Left renal cortex interstitium (tissue), 4 donors: ENCODE data around the gene FAM216B. TPM values are rescaled to one million over a fixed set of nuclear protein-coding genes. Genes with fewer than 3 reads are reported as not detected.
"Not testable (repeated sequence)": the region's sequence is repeated elsewhere in the genome, so short reads cannot be mapped to it uniquely, and the experiment has no call there.

ENCODE experiments used
- DNase-seq, 4 donors: peaks; one replicate each; pipeline ENCODE4 v3.0.0-alpha.2; 2013; ENCODE audit warnings: low read depth in 4 of 4, low spot score in 2 of 4, missing footprints in 1 of 4
- polyA plus RNA-seq, 4 donors: library from polyadenylated mRNA; unstranded; fragments of 120-200 nt; gene quantifications; one replicate each; pipeline ENCODE4 v1.2.1, GENCODE V29; 2013; ENCODE audit not compliant: insufficient read length in 4 of 4

FAM216B gene
- under 1 TPM in 1 of 4 donors, not detected in 3; 0.05 TPM for polyA plus RNA-seq

DNA sequence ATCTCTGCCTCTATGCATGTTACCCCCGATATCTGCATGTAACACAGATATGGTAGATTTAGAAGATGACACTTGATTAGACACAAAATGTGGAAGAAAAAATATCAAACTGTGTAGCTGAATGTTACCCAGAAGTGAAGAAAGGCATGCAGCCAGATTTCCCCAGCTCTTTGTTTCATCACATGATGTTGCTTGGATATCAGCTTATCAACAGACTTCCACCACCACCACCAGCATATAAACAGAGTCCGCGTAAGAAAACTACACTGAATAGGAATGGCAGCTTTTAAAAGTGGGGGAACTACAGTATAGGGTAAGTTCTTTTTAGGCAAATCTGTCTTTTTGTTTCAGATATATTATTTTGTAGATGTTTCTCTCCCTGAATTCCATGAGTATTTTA, at the start of gene FAM216B:
Gene FAM216B (plus strand): TSS at position 233 of the 400 bp plus-strand sequence. CDS start 2,484 bp downstream, outside the sequence.
- no peak for DNase-seq

DNA sequence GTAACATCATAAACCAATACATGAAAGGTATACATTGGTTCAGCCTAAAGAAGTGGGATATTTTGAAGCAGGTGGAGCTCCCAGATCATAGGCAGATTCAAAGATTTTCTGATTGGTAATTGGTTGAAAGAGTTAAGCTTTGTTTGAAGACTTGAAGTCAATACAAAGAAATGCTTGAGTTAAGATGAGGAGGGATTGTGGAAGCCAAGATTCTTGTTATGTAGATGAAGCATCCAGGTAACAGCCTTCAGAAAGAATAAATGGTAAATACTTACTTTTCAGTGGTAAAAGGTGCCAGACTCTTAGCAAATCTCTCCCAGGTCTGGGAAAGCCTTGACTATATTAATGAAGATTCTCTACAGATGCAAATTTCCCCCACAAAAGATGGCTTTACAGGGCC, 49.3 kb upstream of the FAM216B start:
- no peak for DNase-seq

DNA sequence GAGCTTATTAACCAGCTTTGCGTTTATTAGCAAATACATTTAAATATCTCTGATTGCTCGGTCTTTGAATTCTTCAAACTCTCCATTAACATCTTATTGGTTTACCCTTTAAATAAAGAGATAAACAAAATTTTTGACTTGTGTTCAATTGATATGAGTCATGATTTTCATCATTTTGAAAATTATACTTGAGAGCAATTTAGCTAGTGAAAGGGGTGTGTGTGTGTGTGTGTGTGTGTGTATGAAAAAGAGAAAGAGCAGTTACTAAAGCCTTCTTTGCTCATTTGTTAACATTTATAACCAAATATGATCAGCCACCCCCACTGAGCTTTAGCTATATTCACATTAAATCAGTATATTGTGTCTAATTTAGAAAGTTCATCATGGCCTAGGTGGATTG, 48.3 kb upstream of the FAM216B start:
- DNase-seq = no peak

DNA sequence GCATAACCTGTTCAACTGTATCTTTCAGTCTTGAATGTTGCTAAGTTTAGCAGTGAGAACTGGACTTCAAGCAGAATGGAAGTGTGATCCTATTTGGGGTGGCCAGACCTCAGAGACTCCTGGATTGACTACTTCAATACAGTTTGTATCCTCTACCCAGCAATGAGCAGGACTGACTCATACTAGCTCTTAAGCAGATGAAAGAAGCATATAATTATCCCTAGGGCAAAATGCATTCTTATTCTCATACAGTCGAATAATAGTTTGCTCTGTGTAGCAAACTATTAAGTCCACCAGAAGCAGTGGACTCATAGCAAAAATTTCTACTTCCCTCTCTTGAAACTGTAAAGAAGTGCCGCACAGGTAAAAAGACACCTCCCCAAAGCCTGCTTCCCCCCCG, 46.4 kb upstream of the FAM216B start:
- DNase-seq = no peak

DNA sequence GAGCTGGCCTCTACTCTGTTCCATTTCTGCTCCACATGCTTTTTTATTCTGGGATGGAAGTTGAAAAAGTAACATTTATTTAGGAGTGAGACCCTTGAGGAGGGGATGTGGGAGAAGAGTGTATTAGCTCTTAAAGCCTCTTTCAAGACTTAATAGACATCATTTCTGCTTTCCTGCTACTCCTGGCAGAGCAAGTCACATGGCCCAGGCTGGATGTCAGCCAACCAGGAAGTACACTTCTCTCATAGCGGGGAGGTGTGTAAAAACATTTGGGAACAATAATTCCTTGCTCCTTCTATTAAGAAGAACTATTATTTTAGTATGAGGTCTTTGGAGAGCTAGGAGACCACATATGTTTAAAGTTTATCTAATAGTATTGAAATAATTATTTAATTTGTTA, 40.6 kb upstream of the FAM216B start:
- no peak for DNase-seq

DNA sequence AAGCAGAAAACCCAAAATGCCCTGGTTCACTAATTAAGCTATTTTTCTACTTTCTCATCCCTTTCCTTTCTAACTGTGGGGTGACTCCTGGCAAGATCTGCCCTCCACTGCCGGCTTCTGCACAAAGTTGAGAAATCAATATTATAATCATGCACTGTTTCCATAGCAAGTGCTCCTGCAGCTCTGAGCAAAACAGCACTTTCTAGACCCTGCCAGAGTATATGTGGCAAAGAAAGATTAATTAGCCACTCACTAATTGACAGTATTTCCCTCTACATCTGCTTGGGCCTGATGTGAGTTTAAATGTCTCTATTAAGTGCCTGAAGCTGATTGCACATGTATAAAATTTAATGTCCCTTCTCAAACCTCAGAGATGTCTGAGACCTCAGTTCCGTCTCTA, 39.5 kb upstream of the FAM216B start:
- DNase-seq = no peak

DNA sequence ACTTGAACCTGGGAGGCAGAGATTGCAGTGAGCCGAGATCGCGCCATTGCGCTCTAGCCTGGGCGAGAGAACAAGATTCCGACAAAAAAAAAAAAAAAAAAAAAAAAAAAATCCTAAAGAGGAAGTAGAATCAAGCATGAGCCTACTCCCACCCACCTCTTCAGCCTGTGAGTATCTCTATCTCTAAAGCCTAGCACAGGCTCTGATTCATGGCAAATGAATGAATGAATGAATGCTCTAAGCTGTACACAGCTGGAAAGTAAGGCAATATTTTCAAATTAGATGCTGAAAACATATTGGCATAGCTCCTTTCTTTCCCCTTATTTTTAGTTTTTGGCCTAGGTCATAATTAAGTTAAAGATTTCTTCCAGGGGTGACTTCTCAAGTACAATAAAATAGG, 35.7 kb upstream of the FAM216B start:
- no peak for DNase-seq

DNA sequence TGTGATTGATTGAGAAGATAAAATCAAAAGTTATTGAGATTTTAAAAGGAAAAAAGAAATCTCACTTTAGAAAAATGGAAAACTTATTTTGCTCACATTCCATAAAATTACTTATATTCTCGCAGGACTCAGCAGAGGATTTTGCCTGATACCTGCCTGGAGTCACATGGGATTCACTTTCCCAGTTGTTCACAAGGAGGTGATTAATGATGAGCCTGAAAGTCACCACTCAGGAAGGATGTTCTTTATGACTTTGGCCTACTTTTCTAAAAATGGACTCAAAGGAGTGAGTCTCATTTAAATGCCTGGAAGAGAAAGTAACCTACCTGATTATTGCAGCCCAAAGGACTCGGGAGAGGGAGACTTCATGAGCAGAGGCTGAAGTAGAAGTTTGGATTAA, 34.5 kb upstream of the FAM216B start:
- DNase-seq = no peak

DNA sequence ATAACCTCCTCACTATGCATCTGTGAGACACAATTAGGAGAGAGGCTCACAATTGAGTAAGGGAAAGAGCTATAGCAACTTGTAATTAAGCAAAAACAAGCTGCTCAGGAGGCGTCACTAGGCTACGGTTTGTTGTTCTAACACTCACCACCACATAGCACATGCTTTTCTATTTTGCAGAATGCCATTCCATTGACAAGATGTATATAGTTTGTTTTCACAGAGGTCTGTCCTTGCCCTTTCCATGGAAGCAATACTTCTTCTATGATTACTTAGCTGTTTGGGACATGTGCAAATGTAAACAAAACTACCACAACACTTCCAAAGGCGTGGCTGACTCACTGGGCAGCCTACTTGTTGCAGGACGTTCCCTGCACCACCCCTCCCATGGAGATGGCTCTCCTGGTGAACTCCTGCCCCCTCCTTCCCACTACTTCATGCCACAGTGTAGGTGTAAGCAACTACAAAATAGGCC, 33.9 kb upstream of the FAM216B start:
- DNase-seq = no peak

DNA sequence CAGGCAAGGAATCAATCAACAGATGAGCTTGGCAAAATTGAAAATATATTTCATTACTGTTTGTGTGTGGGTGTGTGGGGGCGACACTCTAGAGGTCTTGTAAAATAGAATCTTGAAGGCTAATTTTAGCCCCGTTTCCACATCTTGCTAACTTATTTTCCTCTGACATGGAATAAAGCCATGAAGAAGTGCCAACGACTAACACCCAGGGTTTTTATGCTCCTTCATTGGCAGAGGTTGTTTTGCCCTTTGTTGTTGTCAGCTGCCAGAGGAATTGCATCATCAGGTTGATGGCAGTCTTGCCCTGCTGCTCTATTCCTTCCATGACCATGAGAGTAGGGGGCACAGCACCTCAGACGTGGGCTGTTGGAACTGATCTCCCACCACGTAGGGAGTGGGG, 30.6 kb upstream of the FAM216B start:
- no peak for DNase-seq

DNA sequence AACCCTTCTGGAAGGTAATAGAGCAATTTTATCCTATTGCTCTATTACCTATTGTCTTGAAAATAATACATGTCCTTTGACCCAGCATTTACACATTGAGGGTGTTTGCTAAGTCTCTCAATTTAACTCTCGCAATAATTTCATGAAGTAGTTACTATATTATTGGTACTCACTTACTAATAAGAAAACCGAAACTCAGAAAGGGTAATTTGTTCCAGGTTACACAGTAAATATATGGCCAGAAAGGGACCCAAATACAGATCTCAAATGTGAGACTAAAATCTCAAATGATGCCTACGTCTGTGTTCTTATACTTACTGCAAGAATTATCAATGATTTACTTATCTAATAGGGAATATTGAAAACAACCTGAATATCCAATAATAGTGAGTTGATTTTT, 29.7 kb upstream of the FAM216B start:
- DNase-seq = no peak

DNA sequence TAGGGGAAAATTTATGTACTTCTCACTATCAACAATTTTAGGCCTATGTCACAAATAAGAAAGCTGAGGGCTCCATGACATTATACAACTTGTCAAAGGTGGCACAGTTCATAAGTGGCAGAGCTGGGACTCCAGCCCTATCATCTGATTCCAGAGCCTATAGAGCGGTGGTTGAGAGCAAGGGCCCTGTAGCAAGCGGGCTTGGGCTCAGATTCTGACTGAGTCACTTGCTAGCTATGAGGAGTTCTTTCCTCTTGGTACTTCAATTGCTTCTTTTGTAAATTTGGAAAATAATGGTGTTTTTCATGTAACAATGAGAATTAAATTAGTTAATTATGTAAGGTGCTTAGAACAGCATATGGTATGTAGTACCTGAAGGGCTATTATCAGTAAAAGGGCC, 28.7 kb upstream of the FAM216B start:
- no peak for DNase-seq

DNA sequence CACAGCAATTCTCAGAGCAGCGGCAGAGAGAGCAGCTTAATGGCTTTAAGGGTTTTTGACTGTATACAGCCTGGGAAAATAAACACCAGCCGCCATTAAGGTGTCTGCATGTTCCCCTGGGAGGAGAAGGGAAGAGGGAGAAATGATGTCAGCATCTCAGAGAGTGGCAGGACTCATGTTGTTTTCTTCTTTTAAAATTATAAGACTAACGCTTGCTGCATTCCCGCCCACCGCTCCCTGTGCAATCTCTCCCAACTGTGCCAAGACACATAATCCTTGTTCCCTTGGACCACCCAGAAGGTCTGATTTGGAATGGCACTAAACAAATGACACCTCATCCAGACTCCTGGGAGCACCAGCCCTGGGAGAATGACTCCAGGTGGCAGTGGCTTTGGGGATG, 27.7 kb upstream of the FAM216B start:
- DNase-seq = no peak

DNA sequence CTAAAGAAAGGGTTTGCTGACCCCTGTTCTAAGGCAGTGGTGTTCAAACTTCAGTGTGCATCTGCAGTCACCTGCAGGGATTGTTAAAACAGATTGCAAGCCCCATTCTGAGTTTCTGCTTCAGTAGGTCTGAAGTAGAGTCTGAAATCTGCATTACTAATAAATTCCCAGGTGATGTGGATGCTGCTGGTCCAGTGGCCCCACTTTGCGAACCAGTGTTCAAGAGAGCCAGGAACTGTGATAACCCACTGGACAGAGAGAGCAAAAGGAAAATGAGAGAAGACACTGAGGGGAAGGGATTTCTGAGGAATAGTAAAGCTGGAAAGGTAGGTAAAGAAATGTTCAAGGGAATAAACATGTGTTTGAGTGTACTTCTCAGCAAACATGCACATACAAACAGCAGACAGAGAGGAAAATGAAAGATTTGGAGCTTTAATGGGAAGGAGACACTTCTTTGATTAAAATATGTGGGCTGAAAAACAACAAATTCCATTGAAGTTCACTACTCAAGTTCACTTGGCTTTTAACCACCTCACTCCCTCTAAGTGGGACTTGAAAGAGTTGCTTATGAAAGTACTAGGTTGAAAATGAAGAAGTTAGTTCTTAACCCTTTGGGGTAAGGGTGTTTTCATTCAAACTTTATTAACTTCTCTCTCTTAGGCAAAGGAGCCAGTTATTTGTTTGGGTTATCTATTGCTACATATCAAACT, 26.4 kb upstream of the FAM216B start:
- no peak for DNase-seq

DNA sequence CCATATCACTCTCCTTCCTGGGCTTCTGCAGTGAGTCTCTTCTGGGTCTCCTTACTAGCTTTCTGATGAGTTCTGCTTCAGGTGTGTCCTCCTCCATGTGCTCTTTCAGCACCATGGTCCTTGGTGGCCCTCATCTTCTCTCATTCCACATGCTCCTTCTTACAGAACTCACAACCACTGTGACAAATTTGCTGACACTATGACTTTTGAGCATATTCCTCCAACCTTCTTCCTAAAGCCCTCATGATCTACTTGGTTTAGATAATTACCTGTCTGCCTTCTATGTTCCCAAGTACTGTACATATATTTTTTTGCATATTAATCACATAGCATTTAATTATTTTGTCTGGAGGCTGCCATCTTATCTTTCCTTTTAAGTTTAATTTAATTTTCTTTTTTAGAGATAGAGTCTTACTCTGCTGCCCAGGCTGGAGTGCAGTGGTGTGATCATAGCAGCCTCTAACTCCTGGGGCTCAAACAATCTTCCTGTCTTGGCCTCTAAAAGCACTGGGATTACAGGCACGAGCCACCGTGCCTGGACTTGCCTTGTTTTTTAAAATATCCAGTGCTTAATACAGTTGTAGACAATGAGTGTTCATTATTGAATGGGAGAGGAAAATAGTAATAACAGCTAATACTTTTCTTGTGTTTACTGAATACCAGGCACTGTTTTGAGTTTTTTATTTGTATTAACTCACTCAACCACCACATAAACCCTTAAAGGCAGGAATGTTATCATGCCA, 23.5 kb upstream of the FAM216B start:
- DNase-seq = no peak

DNA sequence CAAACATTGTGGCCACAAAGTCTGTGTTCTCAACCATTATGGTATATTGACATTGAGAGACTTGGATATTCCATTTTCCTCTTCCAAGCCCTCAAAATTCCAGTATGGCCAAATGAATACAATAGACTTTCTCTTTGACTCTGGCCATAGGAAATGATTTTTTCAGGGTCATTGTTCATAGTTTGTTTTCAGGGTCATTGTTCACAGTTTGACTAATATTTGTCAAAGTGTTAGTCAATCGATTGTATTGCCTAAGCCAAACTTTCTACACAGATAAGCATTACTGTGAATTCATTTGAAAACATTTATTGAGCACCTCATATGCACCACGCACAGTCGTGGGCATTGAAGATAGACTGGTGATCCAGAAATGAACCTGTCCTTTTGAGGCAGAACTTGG, 22.9 kb upstream of the FAM216B start:
- DNase-seq = no peak

DNA sequence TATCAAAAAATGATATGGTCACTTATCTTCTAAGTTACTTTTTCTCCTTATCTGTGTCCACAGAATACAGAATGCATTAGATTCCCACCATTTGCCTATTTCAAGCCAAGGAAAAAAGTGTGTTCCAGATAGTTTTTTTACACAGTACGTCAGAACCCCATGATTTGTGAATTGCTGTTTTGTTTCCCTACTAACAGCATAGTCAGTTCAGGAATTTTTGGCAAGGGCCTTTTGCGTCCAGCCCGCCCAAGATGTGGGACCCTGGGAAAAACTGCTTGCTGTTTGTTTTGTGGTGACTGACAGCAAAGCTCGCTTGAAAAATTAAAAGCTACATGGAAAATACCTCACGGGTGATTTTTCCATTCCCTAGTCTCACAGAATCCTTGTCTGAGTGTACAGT, 20.4 kb upstream of the FAM216B start:
- no peak for DNase-seq

DNA sequence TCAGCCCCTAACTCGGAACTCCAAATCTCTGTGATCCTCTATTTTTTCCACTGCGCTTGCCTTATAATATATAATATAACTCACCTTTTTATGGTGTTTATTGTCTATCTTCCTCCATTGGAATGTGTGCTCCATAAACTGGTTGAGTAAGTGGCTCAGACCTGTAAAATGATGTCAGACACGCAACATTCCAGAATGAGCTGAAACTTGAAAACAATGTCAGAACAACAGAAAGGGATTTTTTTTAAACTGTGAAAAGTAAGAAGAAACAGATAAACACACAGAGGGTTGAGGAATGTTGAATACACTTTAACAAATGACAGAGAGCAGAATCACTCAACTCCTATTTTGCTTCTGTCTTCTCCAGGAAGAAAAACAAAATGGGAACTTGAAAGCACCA, 19.1 kb upstream of the FAM216B start:
- no peak for DNase-seq

DNA sequence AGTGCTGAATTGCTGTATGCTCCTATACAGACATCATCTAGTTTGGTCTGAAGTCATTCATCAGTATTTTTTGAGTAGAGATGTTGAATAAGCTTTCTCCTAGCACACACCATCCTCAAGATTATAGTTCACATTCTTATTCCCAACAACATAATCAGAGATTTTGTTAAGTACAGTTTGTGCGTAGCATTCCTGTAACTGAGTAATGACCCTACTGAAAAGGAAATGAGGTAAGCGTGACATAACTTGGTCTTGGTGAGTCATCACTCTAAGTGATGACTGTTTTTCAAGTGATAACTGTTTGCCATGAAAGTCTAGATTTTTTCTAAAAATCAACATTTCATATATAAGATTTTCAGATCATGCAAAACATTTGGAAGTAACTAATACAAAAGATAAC, 18.5 kb upstream of the FAM216B start:
- no peak for DNase-seq

DNA sequence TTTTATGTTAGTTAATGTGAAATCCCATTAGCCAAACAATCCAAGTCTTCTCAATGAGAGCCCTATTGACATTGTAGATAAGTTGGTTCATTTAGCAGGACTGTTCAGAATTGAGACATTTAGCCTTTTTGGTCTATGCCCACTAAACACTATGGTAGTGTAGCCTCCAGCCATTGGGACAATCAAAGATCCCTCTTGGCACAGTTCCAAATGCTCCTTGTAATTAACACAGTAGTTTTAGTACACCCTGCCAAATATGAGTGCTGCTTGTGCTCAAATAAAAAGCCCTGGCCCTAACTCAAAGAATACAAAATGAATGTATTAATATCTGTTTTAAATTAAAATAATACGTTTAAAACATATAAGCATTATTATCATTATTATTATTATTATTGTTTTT, 15.4 kb upstream of the FAM216B start:
- no peak for DNase-seq

DNA sequence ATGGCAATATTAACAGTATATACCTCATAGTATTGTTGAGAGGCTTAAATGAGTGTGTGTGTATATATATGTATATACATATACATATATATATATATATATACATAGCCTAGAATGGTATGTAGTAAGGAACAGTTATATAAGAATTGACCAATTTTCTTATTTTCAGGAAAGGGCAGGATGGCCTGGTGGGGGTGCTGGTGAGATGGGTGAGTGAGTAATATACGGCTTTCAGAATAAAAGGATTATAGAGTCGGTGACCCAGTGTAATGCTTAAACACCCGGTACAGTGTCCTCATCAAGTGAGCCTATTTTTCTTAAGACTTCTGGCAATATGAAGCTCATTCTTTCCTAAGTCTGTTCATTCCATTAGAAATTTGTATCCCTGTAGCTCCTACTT, 11.7 kb upstream of the FAM216B start:
- DNase-seq = no peak

DNA sequence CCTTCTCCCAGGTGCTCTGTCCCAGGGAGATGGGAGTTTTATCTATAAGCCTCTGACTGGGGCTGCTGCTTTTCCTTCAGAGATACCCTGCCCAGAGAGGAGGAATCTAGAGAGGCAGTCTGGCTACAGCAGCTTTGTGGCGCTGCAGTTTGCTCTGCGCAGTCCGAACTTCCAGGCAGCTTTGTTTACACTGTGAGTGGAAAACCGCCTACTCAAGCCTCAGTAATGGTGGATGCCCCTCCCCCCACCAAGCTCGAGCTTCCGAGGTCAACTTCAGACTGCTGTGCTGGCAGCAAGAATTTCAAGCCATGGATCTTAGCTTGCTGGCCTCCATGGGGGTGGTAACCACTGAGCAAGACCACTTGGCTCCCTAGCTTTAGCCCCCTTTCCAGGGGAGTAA, 4.8 kb upstream of the FAM216B start:
- not testable (repeated sequence) for DNase-seq
